Body of pancreas (tissue), 4 donors: ENCODE measurements around the gene TSHZ2.

ENCODE experiments used
- CTCF ChIP-seq, 7 experiments: fragments of 450-650 bp in 4 of 7; fragments of 200-600 bp in 3 of 7; sonication (generic) in 3 of 7; IDR thresholded peaks; one replicate each; pipeline ENCODE4 v1.5.1; 2016 to 2019; ENCODE audit warnings: antibody characterized with exemption in 7 of 7
- POLR2A ChIP-seq, 3 donors: fragments of 450-650 bp; IDR thresholded peaks; one replicate each; pipeline ENCODE4 v1.6.1; 2016; ENCODE audit warnings: antibody characterized with exemption in 3 of 3, mild to moderate bottlenecking in 2 of 3

DNA sequence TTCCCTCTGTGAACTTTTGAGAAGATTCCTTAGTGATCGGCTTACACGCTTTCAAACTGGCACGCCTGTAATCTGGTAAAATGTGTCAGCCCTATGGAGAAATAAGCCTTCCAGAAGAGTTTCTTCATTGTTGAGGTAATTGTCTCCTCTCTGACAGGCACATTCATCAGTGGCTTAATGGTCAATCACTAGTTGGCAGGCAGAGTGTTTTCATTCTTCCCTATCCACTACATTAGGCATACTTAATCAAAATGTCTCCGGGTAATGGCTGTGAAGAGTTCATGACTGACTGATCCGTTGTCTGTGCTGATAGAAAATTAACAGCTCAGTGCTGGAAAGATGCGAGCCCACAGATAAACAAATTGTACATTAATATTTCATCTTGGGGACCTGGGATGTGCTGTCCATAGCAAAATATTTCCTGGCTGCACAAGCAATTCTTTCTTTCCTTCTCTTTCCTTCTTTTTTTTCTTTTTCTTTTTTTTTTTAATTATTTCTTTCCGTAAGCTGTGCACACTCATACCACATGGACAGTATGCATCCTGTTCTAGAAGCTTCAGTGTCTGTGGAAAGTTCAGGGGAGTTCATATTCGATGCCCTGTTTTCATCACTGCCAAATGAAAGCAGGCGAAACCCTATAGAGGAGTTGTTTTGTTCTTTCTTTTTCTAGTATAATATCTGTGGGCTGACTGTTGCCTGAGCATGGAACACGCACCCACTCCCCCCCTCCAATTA, 31.4 kb downstream of the TSHZ2 start:
- no peak for TF ChIP-seq CTCF (IDR thresholded peaks at IDR 0.05)
- TF ChIP-seq POLR2A (IDR thresholded peaks at IDR 0.05), result no peak
